Right lobe of liver (tissue), 4 donors: ENCODE data around the gene TEF.

Experiments used
- CTCF ChIP-seq, 4 donors: fragments of 200-600 bp in 3 of 4; fragments of 450-650 bp in 1 of 4; IDR thresholded peaks; one replicate each; pipeline versions ENCODE4 v1.5.1 to v1.8.0; 2016 to 2022; ENCODE audit warnings: antibody characterized with exemption in 4 of 4, mild to moderate bottlenecking in 2 of 4
- POLR2A ChIP-seq: fragments of 450-650 bp; IDR thresholded peaks from one replicate; pipeline ENCODE4 v1.6.1; 2017; ENCODE audit warnings: antibody characterized with exemption, mild to moderate bottlenecking
- donor health status: DM: no; HTN: no; CAD: no.
- donor health status: DM: no; HTN: no; CAD: no.
- donor health status: DM: no; HTN: yes; CAD: no.

GRCh38 chr22:41358927-41359326 is 22.8 kb upstream of the TEF start:
- TF ChIP-seq CTCF (IDR thresholded peaks at IDR 0.05) = no peak
- no peak for TF ChIP-seq POLR2A
